ENCODE data around the gene DCPS.

DNA sequence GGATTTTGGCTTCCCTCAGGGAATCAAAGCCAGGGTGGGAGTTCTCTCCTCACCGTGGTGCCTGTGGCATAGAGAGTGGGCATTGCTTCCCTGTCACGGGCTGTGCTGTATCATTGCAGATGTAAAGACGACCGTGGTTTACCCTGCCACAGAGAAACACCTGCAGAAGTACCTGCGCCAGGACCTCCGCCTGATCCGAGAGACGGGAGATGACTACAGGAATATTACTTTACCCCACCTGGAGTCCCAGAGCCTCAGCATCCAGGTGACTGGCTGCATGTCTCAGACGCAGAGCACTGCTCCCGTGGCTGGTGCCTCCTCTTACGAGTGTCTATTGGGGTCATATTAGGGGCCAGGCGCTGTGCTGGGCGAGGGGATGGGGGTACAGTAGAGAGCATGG is 27.4 kb downstream of the DCPS start:
- TF ChIP-seq, protein P1, sequence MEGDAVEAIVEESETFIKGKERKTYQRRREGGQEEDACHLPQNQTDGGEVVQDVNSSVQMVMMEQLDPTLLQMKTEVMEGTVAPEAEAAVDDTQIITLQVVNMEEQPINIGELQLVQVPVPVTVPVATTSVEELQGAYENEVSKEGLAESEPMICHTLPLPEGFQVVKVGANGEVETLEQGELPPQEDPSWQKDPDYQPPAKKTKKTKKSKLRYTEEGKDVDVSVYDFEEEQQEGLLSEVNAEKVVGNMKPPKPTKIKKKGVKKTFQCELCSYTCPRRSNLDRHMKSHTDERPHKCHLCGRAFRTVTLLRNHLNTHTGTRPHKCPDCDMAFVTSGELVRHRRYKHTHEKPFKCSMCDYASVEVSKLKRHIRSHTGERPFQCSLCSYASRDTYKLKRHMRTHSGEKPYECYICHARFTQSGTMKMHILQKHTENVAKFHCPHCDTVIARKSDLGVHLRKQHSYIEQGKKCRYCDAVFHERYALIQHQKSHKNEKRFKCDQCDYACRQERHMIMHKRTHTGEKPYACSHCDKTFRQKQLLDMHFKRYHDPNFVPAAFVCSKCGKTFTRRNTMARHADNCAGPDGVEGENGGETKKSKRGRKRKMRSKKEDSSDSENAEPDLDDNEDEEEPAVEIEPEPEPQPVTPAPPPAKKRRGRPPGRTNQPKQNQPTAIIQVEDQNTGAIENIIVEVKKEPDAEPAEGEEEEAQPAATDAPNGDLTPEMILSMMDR (IDR thresholded peaks at IDR 0.05): no peak
- no peak for TF ChIP-seq POLR2A (IDR thresholded peaks at IDR 0.05)

All from body of pancreas (tissue), 4 donors.